Peyer's patch (tissue), 4 donors: Measurements from ENCODE around the gene BMX. TPM values are rescaled to one million over a fixed set of nuclear protein-coding genes. Genes with fewer than 3 reads are reported as not detected.
A peak's percentile ranks its signal among the peaks of the same experiment; 100 is the strongest.

Source experiments
- DNase-seq, 3 donors: peaks; one replicate each; pipeline ENCODE4 v3.0.0-alpha.2; 2017 to 2019
- H3K27ac ChIP-seq, 4 donors: fragments of 200-600 bp; sonication (generic); one replicate each; pipeline ENCODE4 v1.5.1; 2016 to 2019
- H3K27me3 ChIP-seq, 2 donors: fragments of 200-600 bp; sonication (generic); one replicate each; pipeline ENCODE4 v1.5.1; 2019
- H3K36me3 ChIP-seq, 3 donors: fragments of 200-600 bp; sonication (generic); one replicate each; pipeline ENCODE4 v1.5.1; 2016 to 2019
- H3K4me1 ChIP-seq, 4 donors: fragments of 200-600 bp; sonication (generic); one replicate each; pipeline ENCODE4 v1.5.1; 2016 to 2019
- H3K4me3 ChIP-seq, 4 donors: fragments of 200-600 bp; sonication (generic); 1 replicate in 3 of 4; 2 replicates in 1 of 4; pipeline ENCODE4 v1.5.1; 2016 to 2019; ENCODE audit warnings: mild to moderate bottlenecking in 1 of 4
- H3K9me3 ChIP-seq, 4 donors: fragments of 200-600 bp; sonication (generic); one replicate each; pipeline ENCODE4 v1.5.1; 2016 to 2019; ENCODE audit warnings: mild to moderate bottlenecking in 1 of 4
- POLR2A ChIP-seq, 2 donors: fragments of 450-650 bp; IDR thresholded peaks; one replicate each; pipeline ENCODE4 v1.5.1; 2017; ENCODE audit warnings: antibody characterized with exemption in 2 of 2, mild to moderate bottlenecking in 2 of 2, moderate library complexity in 2 of 2
- total RNA-seq, 4 donors: library from RNA; depleted of rRNA; stranded (reverse); fragments of >200 nt; gene quantifications; one replicate each; pipeline ENCODE4 v1.1.0, GENCODE V29; 2016
- TF ChIP-seq, protein P1 (sequence below), 6 experiments: fragments of 450-650 bp in 4 of 6; fragments of 200-600 bp in 2 of 6; sonication (generic) in 1 of 6; IDR thresholded peaks; one replicate each; pipeline ENCODE4 v1.5.1; 2017 to 2019; ENCODE audit warnings: antibody characterized with exemption in 6 of 6, mild to moderate bottlenecking in 3 of 6, moderate library complexity in 1 of 6

Gene BMX
- total RNA-seq, 4 donors from 2014 or later, result 2.5 to 5.8 (median 4.0) TPM

DNA sequence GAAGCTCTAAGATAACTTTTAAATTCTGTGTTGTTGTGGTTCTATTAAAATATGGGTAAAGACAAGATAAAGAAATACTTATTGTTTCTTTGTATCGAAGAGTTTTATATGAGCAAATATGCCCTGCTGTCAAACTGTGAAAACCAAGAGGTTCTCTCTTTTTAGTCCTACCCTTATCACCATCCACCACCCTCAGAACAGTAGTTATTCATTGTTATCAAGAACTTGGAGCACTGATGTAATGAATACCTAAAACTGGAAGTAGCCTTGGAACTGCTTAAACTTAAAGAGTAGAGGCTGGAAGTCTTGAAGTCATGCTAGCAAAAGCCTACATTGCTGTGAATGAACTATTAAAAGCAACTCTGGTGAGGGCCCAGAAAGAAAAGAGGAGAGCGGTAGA lies 16.7 kb upstream of the BMX start:
- H3K4me1 ChIP-seq, result no peaks in the 10 kb centered on the region
- H3K27me3 ChIP-seq, result no peaks in the 10 kb centered on the region
- no peak overlapping the region for H3K27ac ChIP-seq
- no peak for DNase-seq
- TF ChIP-seq, protein P1, sequence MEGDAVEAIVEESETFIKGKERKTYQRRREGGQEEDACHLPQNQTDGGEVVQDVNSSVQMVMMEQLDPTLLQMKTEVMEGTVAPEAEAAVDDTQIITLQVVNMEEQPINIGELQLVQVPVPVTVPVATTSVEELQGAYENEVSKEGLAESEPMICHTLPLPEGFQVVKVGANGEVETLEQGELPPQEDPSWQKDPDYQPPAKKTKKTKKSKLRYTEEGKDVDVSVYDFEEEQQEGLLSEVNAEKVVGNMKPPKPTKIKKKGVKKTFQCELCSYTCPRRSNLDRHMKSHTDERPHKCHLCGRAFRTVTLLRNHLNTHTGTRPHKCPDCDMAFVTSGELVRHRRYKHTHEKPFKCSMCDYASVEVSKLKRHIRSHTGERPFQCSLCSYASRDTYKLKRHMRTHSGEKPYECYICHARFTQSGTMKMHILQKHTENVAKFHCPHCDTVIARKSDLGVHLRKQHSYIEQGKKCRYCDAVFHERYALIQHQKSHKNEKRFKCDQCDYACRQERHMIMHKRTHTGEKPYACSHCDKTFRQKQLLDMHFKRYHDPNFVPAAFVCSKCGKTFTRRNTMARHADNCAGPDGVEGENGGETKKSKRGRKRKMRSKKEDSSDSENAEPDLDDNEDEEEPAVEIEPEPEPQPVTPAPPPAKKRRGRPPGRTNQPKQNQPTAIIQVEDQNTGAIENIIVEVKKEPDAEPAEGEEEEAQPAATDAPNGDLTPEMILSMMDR (IDR thresholded peaks at IDR 0.05), result no peak
- H3K4me3 ChIP-seq, result no peak overlapping the region
- H3K36me3 ChIP-seq, result no peaks in the 10 kb centered on the region
- no peaks in the 10 kb centered on the region for H3K9me3 ChIP-seq

DNA sequence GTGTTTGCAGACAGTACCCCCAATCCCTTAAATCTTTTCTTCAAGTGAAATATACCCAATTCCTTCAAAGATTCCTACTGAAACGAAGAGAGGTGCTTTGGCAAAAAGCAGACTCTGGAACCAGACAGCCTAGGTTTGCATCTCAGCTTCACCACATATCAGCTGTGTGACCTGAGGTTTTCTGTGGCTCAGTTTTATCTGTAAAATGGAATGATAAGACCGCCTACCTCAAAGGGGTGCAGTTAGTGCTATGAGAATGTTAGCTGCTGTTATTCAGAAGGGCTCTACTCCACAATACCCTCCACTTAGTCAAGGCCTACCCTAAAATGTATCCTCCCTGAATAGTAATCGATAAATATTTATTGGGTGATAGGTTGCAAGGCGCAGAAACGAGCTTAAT lies 8.1 kb upstream of the BMX start:
- Histone ChIP-seq H3K27me3 (no peaks in the 10 kb centered on the region), H3K36me3 (no peaks in the 10 kb centered on the region), H3K9me3 (no peaks in the 10 kb centered on the region), H3K4me1 (no peaks in the 10 kb centered on the region), H3K27ac (no peak overlapping the region), H3K4me3 (peak overlapping the region in 3 of 4 donors; percentile 28 to 53 (median 47))
- TF ChIP-seq, protein P1 (IDR thresholded peaks at IDR 0.05), result no peak
- TF ChIP-seq POLR2A (IDR thresholded peaks at IDR 0.05), result no peak
- no peak for DNase-seq

DNA sequence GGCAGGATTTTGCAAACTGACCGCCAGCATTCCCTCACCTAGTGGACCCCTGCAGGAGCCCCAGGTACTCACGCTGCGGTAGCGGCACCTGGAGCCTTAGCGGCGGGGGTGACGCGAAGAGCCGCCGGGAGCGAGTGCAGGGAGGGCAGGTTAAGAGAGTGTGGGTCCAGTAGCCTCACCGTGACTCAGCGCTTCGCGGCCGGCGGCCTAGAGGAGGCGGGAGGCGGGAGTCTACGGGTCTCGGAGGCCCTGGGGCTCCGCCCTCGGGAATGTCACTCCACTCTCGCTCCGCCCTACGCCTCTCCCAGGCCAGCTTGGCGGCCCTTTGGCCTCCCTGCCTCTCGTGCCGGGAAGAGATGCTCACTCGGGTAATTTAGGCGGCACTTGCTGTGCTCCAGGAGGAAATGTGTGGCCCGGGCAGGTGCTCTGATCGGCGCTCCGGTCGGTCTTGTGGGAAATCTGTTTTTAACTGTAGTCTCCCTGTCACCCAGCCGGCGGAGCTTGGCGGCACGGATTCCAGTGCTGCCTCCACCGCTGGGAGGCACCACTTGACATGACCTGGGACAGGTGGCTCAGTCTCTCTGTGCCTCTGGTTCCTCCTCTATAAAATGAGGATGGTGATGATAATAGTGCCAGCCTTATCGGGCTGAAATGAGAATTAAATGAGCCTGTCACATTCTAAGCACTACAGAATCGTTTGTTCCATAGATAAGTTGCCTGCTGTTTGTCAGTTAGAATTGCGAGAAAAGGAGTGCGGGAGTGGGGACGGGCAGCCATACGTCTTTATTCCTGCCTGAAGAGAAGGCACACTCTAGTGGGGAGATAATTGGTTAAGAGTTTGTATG lies 7.3 kb upstream of the BMX start, which contains the start of gene PIR:
PIR (minus strand) TSS at position 216 of the 845 bp plus-strand sequence. CDS start 2,076 bp downstream, outside the sequence.
- no peaks in the 10 kb centered on the region for H3K4me1 ChIP-seq
- H3K27me3 ChIP-seq, result no peaks in the 10 kb centered on the region
- H3K9me3 ChIP-seq, result no peaks in the 10 kb centered on the region
- H3K27ac ChIP-seq, result peak within 1 kb of the TSS in 3 of 4 donors; percentile 48 to 71 (median 63)
- H3K36me3 ChIP-seq, result no peaks in the 10 kb centered on the region
- peak within 1 kb of the TSS; percentile 28 to 53 (median 40) for H3K4me3 ChIP-seq
- TF ChIP-seq POLR2A (IDR thresholded peaks at IDR 0.05), result peak in 1 of 2 donors; percentile 31
- TF ChIP-seq, protein P1 (IDR thresholded peaks at IDR 0.05), result peak in 2 of 6 experiments; percentile 45 to 48
- peak; percentile 43 to 91 (median 88) for DNase-seq

DNA sequence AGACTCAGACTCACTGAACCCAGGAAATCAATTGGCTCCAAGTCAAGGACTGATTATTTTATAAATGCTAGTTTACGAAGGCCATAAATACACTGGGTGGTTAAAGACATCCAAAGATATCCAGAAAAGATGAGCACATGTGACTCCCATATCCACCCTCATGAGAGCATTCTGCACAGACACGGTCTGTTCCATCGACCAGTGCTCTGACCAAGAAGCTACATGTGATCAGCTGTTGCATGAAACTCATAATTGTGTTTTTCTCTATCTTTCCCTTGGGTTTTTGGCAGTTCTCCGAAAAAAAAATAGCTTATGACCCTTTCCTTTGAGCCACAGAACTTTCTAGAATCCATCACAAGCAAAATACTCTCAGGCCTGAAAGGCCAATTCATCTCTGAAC lies 4.8 kb upstream of the BMX start:
- TF ChIP-seq, protein P1 (IDR thresholded peaks at IDR 0.05), result no peak
- no peak for TF ChIP-seq POLR2A (IDR thresholded peaks at IDR 0.05)
- no peak overlapping the region for H3K27ac ChIP-seq
- DNase-seq, result no peak
- H3K36me3 ChIP-seq, result no peaks in the 10 kb centered on the region
- no peaks in the 10 kb centered on the region for H3K4me1 ChIP-seq
- H3K27me3 ChIP-seq, result no peaks in the 10 kb centered on the region
- H3K9me3 ChIP-seq, result no peaks in the 10 kb centered on the region
- no peak overlapping the region for H3K4me3 ChIP-seq

DNA sequence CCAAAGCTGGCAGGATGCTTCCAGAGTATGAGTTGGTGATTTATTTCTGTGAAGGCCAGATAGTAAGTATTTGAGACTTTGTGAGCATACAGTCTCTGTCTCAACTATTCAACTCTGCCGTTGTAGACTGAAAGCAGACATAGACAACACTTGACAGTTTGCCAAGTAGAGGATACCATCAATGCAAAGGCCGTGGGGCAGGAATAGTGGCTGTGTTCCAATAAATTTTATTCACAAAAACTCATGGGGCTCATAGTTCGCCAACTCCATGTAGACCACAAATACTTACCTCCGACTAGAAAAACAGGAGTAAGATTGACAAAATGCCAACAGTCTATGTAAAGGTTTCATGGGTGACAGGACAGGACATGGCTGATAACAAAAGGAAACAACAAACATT lies 3.8 kb upstream of the BMX start:
- no peaks in the 10 kb centered on the region for H3K9me3 ChIP-seq
- no peaks in the 10 kb centered on the region for H3K36me3 ChIP-seq
- TF ChIP-seq, protein P1 (IDR thresholded peaks at IDR 0.05), result no peak
- no peak for TF ChIP-seq POLR2A (IDR thresholded peaks at IDR 0.05)
- no peak for DNase-seq
- no peak overlapping the region for H3K4me3 ChIP-seq
- H3K27me3 ChIP-seq, result no peaks in the 10 kb centered on the region
- no peaks in the 10 kb centered on the region for H3K4me1 ChIP-seq
- H3K27ac ChIP-seq, result no peak overlapping the region
